Activated T-helper 1 cell treated with anti-CD3 and anti-CD28 coated beads, Interleukin-12 subunit alpha, Interleukin-12 subunit beta, Interleukin-2, Interleukin-4 antibody, amounts not matched to agents 30 ng/mL and 10 ng/mL and 1 ng/mL, durations not matched to agents 14 hours and 24 hours and 36 hours (primary cell): ENCODE results near the gene ALOX5. TPM values are rescaled to one million over a fixed set of nuclear protein-coding genes. Genes with fewer than 3 reads are reported as not detected.
"Not testable (repeated sequence)": the region's sequence is repeated elsewhere in the genome, so short reads cannot be mapped to it uniquely, and the experiment has no call there.

Experiments used
- DNase-seq: peaks from one replicate; pipeline ENCODE4 v3.0.0; 2021; ENCODE audit warnings: low spot score
- H3K27ac Mint-ChIP-seq: one replicate; pipeline ENCODE4 v1.8.0; 2021; ENCODE audit warnings: mild to moderate bottlenecking, mixed read lengths
- H3K27me3 Mint-ChIP-seq: one replicate; pipeline ENCODE4 v1.8.0; 2022; ENCODE audit warnings: mild to moderate bottlenecking, moderate library complexity, mixed read lengths; ENCODE audit not compliant: insufficient read depth
- H3K36me3 Mint-ChIP-seq: one replicate; pipeline ENCODE4 v1.8.0; 2021; ENCODE audit warnings: low read depth, mixed read lengths
- H3K4me1 Mint-ChIP-seq: one replicate; pipeline ENCODE4 v1.8.0; 2021; ENCODE audit warnings: low read depth, mixed read lengths
- H3K4me3 Mint-ChIP-seq: one replicate; pipeline ENCODE4 v1.8.0; 2021; ENCODE audit warnings: mild to moderate bottlenecking, moderate library complexity, mixed read lengths
- H3K9me3 Mint-ChIP-seq: one replicate; pipeline ENCODE4 v1.8.0; 2021; ENCODE audit warnings: mixed read lengths
- intact Hi-C: fragments of 100-400 bp; cut with micrococcal nuclease; formaldehyde crosslinking; loops from one replicate; pipeline ENCODE4 v1.15.1; 2024
- total RNA-seq: library from RNA; stranded (reverse); gene quantifications from 2 replicates; pipeline ENCODE4 v1.2.3, GENCODE V29; 2022

Gene ALOX5
- total RNA-seq, 1 donor from 2014 or later, result 2.9 TPM

DNA sequence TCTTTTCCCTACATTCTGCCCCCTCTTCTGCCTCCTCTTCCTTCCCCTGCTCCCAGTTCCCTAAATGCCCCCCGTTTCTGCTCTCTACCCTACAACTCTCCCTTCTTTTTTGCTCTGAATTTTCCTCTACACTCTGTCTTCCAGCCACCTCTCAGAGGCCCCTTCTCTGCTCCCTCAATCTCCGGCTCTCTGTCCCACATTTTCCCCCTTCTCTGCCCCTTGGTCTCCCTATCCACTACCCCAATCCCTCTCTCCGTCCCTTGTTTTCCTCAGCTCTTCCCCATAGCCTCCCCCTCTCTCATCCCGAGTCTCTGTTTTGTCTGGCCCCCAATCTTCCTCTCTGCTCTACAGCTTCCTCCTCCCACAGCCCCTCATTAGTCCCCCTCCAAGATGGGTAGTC lies 3.3 kb downstream of the ALOX5 start:
- Mint-ChIP-seq H3K27me3 (peaks cover 28% of the 10 kb centered on the region), H3K4me1 (peaks cover 37% of the 10 kb centered on the region), H3K4me3 (no peak overlapping the region), H3K27ac (no peak overlapping the region), H3K9me3 (no peaks in the 10 kb centered on the region), H3K36me3 (peaks cover 2% of the 10 kb centered on the region)
- intact Hi-C loops, result loop anchor here (10.0 kb wide), 2 partner anchors 373 to 647 kb away; partner anchors contain the start of gene ZNF22
- no peak for DNase-seq

DNA sequence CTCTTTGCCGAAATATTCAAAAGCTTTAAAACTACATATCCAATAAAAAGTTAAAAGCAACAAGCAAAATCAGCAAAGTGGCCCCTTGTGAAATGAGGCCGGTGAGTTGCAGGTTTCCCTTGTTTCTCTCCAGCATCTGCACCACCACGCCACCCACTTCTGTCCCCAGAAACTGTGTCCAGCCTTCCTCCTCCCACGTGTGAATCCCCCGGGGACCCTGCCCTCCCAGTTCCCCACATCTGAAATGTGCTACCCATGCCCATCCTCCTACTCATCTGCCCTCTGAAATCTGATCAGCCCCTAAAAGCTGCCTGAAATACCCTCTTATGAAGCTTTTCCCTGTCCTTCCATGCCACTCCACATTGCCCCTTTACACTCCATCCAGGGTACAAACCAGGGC lies 3.8 kb downstream of the ALOX5 start:
- Mint-ChIP-seq H3K36me3 (peaks cover 2% of the 10 kb centered on the region), H3K4me1 (peaks cover 34% of the 10 kb centered on the region), H3K9me3 (no peaks in the 10 kb centered on the region), H3K27ac (no peak overlapping the region), H3K27me3 (peaks cover 23% of the 10 kb centered on the region), H3K4me3 (no peak overlapping the region)
- DNase-seq, result no peak
- intact Hi-C loops, result loop anchor here (10.0 kb wide), 2 partner anchors 373 to 647 kb away; partner anchors contain the start of gene ZNF22

DNA sequence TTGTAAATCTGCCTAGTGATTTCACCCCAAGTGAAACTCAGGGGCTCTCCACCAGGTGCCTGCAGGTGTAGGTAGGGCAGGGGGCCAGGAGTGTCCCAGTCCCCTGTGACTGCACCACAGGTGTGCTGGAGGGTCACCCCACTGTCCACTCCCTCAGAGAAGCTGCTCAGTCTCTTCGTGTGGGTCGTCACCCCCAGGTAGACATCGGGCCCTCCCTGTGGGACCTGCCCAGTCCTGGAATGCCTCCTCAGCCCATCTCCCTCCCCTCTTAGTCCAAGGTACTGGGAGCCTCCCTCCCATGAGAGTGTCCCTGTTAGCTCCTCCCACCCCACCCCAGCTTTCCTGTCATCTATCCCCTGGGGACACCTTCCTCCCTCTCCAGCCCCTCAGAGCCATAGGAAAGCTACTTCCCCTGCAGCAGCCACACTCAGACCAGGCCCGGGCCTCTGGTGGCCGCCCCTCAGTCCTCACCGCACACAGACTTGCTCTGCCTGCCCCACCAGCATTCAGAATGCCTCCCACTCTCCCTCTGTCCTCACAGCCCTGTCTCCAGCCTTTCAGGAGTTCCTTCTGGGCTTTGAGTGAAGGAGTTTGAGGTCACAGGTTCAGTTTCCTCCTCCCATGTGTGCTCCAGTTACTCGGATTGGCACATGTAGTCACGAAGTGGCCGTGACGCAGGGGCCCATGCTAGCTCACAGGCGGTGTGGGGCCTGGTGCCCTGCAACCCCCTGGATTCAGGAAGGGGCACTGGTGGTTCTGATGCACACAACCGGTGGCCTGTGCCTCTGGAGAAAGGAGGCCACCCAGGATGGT lies 5.1 kb downstream of the ALOX5 start:
- H3K9me3 Mint-ChIP-seq, result no peaks in the 10 kb centered on the region
- peaks cover 2% of the 10 kb centered on the region for H3K36me3 Mint-ChIP-seq
- intact Hi-C loops, result loop anchor here (10.0 kb wide), 2 partner anchors 374 to 646 kb away; partner anchors contain the start of gene ZNF22

DNA sequence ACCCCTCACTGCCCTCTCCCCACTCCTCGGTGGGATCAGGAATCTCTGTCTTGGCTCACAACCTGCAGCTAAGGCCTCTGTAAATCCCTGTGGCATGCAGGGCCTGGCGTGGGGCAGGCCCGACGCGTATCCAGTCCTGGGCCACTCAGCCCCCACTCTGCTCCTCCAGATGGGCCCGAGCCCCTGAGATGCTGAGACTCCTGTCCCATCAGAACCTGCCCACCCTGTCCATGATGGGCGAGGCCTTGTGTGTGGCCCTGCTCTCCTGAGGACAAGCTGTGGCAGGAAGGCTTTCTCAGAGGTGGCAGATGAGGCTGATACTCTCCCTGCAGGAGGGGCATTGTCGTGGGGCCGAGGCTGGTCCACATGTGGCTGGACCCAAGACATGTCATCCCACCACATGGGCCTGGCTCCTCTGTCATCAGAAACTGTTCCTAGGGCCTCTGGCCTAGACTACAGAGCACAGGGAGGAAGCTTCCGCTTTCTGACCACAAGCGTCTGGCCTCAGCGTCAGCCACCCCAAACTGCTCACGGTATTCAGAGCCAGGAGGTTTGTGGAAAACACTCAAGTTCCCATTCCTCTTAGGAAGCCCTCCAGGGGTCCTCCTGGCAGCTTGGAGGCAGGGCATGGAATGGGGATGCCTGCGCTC lies 6.0 kb downstream of the ALOX5 start:
- intact Hi-C loops, result loop anchor here (10.0 kb wide), 2 partner anchors 375 to 645 kb away; partner anchors contain the start of gene ZNF22
- H3K36me3 Mint-ChIP-seq, result peaks cover 6% of the 10 kb centered on the region
- no peak for DNase-seq
- H3K4me3 Mint-ChIP-seq, result no peak overlapping the region
- peaks cover 11% of the 10 kb centered on the region for H3K27me3 Mint-ChIP-seq
- peaks cover 20% of the 10 kb centered on the region for H3K4me1 Mint-ChIP-seq
- no peaks in the 10 kb centered on the region for H3K9me3 Mint-ChIP-seq
- H3K27ac Mint-ChIP-seq, result no peak overlapping the region

More for the DNA sequence above, 5.1 kb downstream of the ALOX5 start:
- Mint-ChIP-seq H3K4me3 (no peak overlapping the region), H3K27me3 (peaks cover 15% of the 10 kb centered on the region), H3K27ac (no peak overlapping the region), H3K4me1 (peaks cover 25% of the 10 kb centered on the region)
- DNase-seq, result no peak

DNA sequence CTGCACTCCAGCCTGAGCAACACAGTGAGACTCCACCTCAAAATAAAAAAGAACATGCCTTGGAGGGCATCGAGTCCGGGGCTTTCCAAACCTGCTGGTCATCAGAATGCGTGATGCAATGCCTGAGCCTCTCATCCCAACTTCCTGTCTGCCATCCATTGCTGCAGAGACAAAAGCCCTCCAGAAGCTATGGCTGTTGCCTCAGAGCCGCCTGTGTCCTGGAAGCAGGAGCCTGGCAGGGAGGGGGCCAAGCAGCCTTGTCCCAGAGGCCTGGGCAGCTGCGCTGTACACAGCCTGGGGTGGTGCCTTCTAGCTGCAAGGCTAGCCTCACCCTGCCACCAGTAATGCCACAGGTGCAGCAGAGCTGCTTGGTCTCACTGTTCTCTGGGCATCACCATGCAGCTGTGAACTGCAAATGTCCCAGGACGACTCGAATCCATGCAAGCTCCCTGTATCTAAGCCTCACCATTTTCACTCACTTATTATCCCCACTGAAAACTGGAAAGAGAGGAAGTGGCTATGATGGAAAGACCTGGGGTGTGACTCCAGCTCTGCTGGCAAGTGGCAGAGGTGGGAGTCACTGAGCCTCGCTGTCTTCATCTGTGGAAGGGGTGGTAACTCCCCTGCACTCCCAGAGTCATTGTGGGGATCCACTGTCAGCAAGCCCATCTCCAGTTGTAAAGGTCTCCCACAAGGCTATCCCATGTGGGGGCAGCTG lies 7.0 kb downstream of the ALOX5 start:
- Mint-ChIP-seq H3K36me3 (peaks cover 11% of the 10 kb centered on the region), H3K27ac (no peak overlapping the region), H3K9me3 (no peaks in the 10 kb centered on the region), H3K27me3 (peaks cover 8% of the 10 kb centered on the region), H3K4me1 (peaks cover 10% of the 10 kb centered on the region), H3K4me3 (no peak overlapping the region)
- DNase-seq, result no peak
- intact Hi-C loops, result no loop called here

DNA sequence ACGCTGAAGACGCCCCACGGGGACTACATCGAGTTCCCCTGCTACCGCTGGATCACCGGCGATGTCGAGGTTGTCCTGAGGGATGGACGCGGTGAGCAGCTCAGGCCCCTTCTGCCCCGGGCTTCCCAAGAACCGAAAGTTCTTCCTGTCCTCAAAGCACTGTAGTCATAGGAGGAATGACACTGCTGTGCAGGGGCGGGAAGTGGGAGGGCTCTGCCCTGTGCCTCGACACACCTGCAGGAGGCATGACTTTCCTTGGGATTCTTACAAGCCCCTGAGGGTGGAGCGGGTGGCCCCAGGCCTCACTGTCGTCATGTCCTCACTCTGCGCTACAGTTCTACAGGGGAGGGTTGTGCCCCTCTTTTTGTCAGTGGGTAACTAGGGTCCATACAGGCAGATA lies 8.6 kb downstream of the ALOX5 start:
- H3K9me3 Mint-ChIP-seq, result no peaks in the 10 kb centered on the region
- peaks cover 14% of the 10 kb centered on the region for H3K36me3 Mint-ChIP-seq
- no peak overlapping the region for H3K27ac Mint-ChIP-seq
- H3K27me3 Mint-ChIP-seq, result no peaks in the 10 kb centered on the region
- no peak overlapping the region for H3K4me3 Mint-ChIP-seq
- intact Hi-C loops, result no loop called here
- DNase-seq, result no peak
- no peaks in the 10 kb centered on the region for H3K4me1 Mint-ChIP-seq

DNA sequence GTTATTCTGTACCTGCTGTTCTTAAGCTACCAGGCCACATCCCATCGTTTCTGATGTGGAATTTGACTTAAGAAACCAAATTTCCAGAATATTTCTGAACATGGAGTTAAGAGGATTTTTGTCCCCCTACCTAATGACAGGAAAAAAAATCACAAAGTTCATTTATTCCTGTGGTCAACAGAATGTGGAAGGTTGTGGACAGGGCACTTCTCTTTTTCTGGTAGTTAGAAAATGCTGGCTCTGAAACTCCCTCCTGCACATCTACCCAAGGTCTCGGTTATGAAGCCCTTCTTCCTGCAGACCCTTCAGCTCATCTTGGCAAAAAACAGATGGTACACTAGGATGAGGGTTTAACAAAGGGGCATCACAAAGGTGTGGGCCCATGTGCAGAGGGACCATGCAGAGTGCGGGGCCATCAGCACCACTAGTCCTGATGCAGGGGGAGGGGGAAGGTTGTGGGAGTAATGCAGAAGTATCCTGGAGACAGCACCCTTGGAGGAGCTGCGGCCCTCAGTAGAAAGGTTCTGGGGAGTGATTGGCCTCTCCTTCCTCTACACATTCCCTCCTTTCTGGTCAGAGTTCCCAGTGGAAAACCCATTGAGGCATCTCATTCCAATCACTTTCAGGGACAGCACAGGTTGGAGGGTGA lies 9.8 kb downstream of the ALOX5 start:
- no peaks in the 10 kb centered on the region for H3K4me1 Mint-ChIP-seq
- H3K36me3 Mint-ChIP-seq, result peaks cover 15% of the 10 kb centered on the region
- DNase-seq, result no peak
- H3K27ac Mint-ChIP-seq, result no peak overlapping the region
- no peaks in the 10 kb centered on the region for H3K27me3 Mint-ChIP-seq
- no peaks in the 10 kb centered on the region for H3K9me3 Mint-ChIP-seq
- H3K4me3 Mint-ChIP-seq, result no peak overlapping the region
- intact Hi-C loops, result no loop called here

DNA sequence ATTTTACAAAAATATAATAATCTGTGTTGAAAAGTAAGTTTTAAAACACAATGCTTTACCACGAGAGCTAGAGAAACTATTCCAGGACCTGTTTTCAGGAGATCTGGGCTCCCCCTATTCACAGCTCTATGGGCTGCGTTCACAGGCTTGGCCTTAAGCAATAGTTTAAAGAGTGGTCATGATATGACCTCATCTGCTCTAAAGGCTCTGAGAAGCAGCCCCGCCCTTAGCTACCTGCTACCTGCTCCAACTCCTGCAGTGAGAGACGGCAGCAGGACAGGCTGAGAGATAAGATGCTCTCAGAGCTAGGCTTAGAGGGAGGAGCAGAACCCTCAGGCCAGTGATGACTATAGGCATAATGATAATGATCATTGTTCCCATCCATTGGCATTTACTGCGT lies 12.6 kb downstream of the ALOX5 start:
- Mint-ChIP-seq H3K9me3 (peaks cover 5% of the 10 kb centered on the region), H3K4me3 (no peak overlapping the region), H3K36me3 (peaks cover 26% of the 10 kb centered on the region), H3K27ac (no peak overlapping the region), H3K27me3 (peaks cover 7% of the 10 kb centered on the region), H3K4me1 (no peaks in the 10 kb centered on the region)
- DNase-seq, result no peak
- intact Hi-C loops, result no loop called here

DNA sequence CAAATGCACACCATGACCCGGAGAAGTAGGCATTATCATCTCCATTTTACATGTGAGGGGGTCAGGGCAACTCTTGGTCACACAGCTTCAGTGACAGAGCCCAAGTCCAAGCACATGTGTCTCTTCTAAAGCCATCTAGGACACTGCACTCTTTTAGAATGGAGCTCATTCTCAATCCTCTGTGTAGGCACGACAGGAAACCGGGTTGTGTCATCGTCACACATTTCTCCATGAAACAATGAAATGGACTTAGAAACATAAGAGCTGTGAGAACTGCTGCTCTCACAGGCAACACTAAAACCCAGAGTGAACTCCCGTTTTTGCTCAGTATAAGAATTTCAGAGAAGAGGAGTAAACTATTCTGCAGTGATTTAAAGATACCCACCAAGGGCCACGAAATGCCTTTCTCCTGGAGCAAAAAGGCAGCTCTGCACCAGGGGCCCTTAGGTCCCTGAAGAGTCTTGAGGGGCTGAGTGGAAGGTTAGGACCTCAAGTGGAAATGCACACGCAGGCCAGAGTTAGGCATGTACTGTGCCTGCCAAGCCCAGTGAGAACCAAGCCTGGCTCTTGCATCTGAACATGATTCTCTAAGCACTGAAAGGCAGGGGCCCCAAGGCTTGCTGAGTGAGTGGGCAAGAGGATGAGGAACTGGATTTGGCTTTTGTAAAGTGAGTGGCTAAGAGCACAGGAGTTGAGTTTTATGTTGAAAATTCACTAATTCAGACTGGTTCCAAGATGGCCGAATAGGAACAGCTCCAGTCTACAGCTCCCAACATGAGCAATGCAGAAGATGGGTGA lies 13.3 kb downstream of the ALOX5 start:
- no peak overlapping the region for H3K27ac Mint-ChIP-seq
- DNase-seq, result no peak
- peaks cover 7% of the 10 kb centered on the region for H3K27me3 Mint-ChIP-seq
- peaks cover 5% of the 10 kb centered on the region for H3K9me3 Mint-ChIP-seq
- intact Hi-C loops, result no loop called here
- no peak overlapping the region for H3K4me3 Mint-ChIP-seq
- H3K4me1 Mint-ChIP-seq, result no peaks in the 10 kb centered on the region
- H3K36me3 Mint-ChIP-seq, result peaks cover 26% of the 10 kb centered on the region

DNA sequence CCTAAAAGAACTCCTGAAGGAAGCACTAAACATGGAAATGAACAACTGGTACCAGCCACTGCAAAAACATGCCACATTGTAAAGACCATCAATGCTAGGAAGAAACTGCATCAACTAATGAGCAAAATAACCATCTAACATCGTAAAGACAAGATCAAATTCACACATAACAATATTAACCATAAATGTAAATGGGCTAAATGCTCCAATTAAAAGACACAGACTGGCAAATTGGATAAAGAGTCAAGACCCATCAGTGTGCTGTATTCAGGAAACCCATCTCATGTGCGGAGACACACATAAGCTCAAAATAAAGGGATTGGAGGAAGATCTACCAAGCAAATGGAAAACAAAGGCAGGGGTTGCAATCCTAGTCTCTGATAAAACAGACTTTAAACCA lies 15.7 kb downstream of the ALOX5 start:
- H3K4me1 Mint-ChIP-seq, H3K4me3 Mint-ChIP-seq, intact Hi-C loops, H3K27ac Mint-ChIP-seq, DNase-seq, H3K27me3 Mint-ChIP-seq: not testable (repeated sequence)
- peaks cover 14% of the 10 kb centered on the region for H3K9me3 Mint-ChIP-seq
- H3K36me3 Mint-ChIP-seq, result peaks cover 20% of the 10 kb centered on the region

DNA sequence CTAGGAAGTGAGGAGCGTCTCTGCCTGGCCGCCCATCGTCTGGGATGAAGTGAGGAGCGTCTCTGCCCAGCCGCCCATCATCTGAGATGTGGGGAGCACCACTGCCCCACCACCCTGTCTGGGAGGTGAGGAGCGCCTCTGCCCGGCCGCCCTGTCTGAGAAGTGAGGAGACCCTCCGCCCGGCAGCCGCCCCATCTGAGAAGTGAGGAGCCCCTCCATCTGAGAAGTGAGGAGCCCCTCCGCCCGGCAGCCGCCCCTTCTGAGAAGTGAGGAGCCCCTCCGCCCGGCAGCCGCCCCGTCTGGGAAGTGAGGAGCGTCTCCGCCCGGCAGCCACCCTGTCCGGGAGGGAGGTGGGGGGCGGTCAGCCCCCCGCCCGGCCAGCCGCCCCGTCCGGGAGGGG lies 17.6 kb downstream of the ALOX5 start:
- H3K4me3 Mint-ChIP-seq, H3K27ac Mint-ChIP-seq, DNase-seq, intact Hi-C loops, H3K4me1 Mint-ChIP-seq: not testable (repeated sequence)
- H3K27me3 Mint-ChIP-seq, result peaks cover 13% of the 10 kb centered on the region
- peaks cover 26% of the 10 kb centered on the region for H3K36me3 Mint-ChIP-seq
- peaks cover 25% of the 10 kb centered on the region for H3K9me3 Mint-ChIP-seq

DNA sequence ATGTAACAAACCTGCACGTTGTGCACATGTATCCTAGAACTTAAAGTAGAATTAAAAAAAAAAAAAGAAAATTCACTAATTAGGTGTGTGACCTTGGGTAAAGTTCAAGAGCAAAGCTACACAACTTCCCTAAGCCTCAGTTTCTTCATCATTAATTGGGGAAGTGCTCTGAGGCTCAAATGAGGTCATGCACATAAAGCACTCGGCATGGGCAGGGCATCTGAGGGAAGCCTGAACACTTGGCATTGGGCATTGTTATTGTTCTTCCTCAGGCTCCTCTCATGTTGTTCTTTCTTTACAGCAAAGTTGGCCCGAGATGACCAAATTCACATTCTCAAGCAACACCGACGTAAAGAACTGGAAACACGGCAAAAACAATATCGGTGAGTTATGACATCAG lies 21.5 kb downstream of the ALOX5 start:
- no peak for DNase-seq
- no peaks in the 10 kb centered on the region for H3K4me1 Mint-ChIP-seq
- no peak overlapping the region for H3K4me3 Mint-ChIP-seq
- H3K36me3 Mint-ChIP-seq, result peaks cover 28% of the 10 kb centered on the region
- intact Hi-C loops, result no loop called here
- no peak overlapping the region for H3K27ac Mint-ChIP-seq
- H3K9me3 Mint-ChIP-seq, result peaks cover 27% of the 10 kb centered on the region
- H3K27me3 Mint-ChIP-seq, result peaks cover 17% of the 10 kb centered on the region
